HEK293 (cell line): ENCODE measurements around the gene TRAPPC8.

Experiments used
- IKZF3 ChIP-seq: fragments of 450-650 bp; IDR thresholded peaks from 2 replicates; pipeline ENCODE4 v1.5.0; 2018; ENCODE audit warnings: missing biosample characterization, mild to moderate bottlenecking, missing genetic modification characterization, moderate library complexity
- MYNN ChIP-seq: fragments of 450-650 bp; formaldehyde crosslinking; IDR thresholded peaks from 2 replicates; pipeline ENCODE4 v1.5.1; 2016; ENCODE audit warnings: missing biosample characterization, missing genetic modification characterization, borderline replicate concordance
- ZBTB20 ChIP-seq: fragments of 450-650 bp; formaldehyde crosslinking; IDR thresholded peaks from 2 replicates; pipeline ENCODE4 v1.5.1; 2016; ENCODE audit warnings: missing biosample characterization, missing genetic modification characterization
- ZNF184 ChIP-seq: fragments of 450-650 bp; IDR thresholded peaks from 2 replicates; pipeline ENCODE4 v1.5.1; 2018; ENCODE audit warnings: missing biosample characterization, mild to moderate bottlenecking, missing genetic modification characterization
- ZNF776 ChIP-seq: fragments of 450-650 bp; formaldehyde crosslinking; IDR thresholded peaks from 2 replicates; pipeline ENCODE4 v1.5.0; 2017; ENCODE audit warnings: missing biosample characterization, missing genetic modification characterization, borderline replicate concordance
- TF ChIP-seq, protein P1 (sequence below): fragments of 450-650 bp; formaldehyde crosslinking; IDR thresholded peaks from 2 replicates; pipeline ENCODE4 v1.5.1; 2016; ENCODE audit warnings: missing biosample characterization, missing genetic modification characterization
- TF ChIP-seq, protein P2 (sequence below): fragments of 450-650 bp; formaldehyde crosslinking; IDR thresholded peaks from 2 replicates; pipeline ENCODE4 v1.5.1; 2016; ENCODE audit warnings: missing biosample characterization, missing genetic modification characterization

- TF ChIP-seq ZNF776 (no peak), ZNF184 (no peak), MYNN (tag by site-specific recombination) (no peak), IKZF3 (no peak), ZBTB20 (tag by site-specific recombination) (no peak)
- TF ChIP-seq, protein P1, sequence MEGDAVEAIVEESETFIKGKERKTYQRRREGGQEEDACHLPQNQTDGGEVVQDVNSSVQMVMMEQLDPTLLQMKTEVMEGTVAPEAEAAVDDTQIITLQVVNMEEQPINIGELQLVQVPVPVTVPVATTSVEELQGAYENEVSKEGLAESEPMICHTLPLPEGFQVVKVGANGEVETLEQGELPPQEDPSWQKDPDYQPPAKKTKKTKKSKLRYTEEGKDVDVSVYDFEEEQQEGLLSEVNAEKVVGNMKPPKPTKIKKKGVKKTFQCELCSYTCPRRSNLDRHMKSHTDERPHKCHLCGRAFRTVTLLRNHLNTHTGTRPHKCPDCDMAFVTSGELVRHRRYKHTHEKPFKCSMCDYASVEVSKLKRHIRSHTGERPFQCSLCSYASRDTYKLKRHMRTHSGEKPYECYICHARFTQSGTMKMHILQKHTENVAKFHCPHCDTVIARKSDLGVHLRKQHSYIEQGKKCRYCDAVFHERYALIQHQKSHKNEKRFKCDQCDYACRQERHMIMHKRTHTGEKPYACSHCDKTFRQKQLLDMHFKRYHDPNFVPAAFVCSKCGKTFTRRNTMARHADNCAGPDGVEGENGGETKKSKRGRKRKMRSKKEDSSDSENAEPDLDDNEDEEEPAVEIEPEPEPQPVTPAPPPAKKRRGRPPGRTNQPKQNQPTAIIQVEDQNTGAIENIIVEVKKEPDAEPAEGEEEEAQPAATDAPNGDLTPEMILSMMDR (tag by site-specific recombination), result no peak
- TF ChIP-seq, protein P2, sequence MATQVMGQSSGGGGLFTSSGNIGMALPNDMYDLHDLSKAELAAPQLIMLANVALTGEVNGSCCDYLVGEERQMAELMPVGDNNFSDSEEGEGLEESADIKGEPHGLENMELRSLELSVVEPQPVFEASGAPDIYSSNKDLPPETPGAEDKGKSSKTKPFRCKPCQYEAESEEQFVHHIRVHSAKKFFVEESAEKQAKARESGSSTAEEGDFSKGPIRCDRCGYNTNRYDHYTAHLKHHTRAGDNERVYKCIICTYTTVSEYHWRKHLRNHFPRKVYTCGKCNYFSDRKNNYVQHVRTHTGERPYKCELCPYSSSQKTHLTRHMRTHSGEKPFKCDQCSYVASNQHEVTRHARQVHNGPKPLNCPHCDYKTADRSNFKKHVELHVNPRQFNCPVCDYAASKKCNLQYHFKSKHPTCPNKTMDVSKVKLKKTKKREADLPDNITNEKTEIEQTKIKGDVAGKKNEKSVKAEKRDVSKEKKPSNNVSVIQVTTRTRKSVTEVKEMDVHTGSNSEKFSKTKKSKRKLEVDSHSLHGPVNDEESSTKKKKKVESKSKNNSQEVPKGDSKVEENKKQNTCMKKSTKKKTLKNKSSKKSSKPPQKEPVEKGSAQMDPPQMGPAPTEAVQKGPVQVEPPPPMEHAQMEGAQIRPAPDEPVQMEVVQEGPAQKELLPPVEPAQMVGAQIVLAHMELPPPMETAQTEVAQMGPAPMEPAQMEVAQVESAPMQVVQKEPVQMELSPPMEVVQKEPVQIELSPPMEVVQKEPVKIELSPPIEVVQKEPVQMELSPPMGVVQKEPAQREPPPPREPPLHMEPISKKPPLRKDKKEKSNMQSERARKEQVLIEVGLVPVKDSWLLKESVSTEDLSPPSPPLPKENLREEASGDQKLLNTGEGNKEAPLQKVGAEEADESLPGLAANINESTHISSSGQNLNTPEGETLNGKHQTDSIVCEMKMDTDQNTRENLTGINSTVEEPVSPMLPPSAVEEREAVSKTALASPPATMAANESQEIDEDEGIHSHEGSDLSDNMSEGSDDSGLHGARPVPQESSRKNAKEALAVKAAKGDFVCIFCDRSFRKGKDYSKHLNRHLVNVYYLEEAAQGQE (tag by site-specific recombination), result no peak
These were observed 13.7 kb downstream of the TRAPPC8 start for GRCh38 chr18:31929273-31929672.
